GM19372 (cell line): Measurements from ENCODE around the gene SLC30A7.

Source experiments
- ATAC-seq: cut with Tn5 transposase; IDR thresholded peaks from one replicate; pipeline ENCODE4 v1.9.1; 2021; ENCODE audit warnings: mild to moderate bottlenecking, low read depth, moderate library complexity; ENCODE audit not compliant: unreplicated experiment

The SLC30A7 gene

GRCh38 chr1:100969327-100969726 lies 73.4 kb downstream of the SLC30A7 start:
- ATAC-seq: no peak

DNA sequence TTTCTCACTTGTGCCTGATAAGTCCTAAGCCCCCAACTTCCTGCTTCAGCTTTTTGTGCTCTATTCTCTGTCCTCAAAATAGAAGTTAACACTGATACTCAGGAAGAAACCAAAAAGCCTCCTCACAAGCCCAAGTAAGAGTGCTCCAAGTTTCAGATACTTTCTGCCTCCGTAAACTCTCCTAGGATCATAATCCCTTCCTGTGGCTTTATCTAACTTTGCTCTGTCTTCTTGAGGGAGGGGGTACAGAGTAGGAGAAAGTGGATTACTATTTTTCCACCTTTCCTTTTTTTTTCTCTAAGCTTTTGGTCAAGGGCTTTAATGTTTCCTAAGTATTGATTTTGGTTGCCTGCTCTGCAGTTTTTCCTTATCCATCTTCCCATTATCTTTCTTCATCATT lies 75.1 kb downstream of the SLC30A7 start:
- ATAC-seq: no peak

DNA sequence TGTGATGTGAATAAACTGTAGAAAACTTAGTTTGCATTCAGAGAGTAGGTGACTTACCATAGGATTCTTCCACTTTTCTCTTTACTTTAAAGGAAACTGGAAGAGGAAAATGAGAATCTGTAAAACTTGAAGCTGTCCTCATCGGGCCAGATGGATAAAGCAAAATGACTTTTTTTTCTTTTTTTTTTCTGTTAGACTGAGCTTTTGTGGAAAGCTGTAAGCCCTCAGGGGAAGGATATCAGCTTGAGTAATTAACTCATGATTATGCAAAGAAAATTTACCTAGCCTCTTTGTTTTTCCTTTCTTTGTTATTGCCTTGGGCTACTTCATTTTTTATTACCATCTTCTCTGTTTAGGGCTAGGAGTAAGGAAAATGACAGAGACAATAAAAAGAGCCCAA lies 76.3 kb downstream of the SLC30A7 start:
- no peak for ATAC-seq

- no peak for ATAC-seq
Measured at GRCh38 chr1:100976936-100977335, 81.0 kb downstream of the SLC30A7 start.

DNA sequence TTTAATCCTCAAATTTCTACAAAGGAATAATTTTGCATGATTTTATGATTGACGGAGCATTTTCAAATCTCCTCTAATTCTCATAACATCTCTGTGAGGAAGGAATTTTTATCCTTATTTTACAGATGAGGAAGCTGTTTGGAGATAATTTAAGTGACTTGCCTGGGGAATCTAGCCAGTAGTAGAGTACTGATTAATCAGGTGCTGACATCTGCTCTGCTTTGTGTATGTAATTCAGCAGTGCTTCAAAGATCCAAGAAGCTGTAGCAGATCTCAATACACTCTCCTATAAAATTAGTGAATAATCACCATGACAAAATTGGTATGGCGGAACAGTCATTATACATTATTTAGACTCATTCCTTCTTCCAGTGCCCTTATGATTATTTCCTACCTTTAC lies 83.7 kb downstream of the SLC30A7 start:
- no peak for ATAC-seq

DNA sequence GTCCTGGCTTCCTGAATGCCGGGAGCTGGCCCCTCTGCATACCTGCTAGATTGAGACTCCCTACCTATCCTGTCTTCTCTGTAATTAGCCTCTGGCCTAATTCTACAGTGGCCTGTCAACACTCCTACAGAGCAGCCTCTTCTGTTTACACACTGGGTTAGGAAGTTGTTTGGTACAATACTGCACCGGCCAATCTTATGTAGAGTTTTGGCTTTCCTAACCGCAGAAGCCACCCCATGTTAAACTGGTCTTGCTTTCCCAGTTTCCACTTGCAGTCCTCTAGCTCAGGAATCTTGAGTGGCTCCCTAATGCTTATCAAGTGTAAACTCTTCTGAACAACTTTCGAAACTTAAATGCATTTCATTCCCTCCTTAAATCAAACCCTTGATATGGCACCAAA lies 86.9 kb downstream of the SLC30A7 start:
- no peak for ATAC-seq

- no peak for ATAC-seq
Measured at GRCh38 chr1:100988121-100988520, 92.2 kb downstream of the SLC30A7 start.

DNA sequence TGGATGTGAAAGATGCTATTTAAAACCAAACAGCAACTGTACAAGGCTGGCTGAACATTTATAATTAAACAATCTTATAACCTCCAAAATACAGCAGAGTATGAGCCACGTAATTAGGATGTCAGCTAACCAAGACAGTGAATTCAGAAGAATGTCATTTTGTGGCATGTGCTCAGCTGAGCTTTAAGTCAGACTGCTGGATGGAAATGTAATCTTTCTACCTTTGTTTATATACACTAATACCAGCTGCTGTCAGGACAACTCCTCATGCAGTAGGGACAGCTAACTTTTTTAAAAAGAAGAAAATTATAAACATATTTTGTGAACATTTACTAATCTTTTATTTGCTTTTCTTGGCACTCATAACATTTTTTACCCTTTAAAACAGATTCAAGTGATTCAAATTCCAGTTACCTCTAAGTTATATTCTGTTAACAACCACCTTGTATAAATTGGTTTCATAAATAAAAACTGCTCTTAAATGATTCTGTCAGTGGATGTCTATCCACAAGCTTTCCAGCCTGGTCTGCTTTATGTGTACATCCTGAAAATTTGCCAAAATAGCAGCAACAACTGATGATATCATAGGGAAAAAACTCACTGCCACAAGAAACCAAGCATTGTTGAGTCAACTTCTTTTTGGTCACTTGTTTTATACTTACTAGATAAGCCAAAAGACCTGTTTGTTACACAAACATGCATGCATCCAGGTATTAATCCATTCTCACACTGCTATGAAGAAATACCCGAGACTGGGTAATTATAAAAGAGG lies 93.6 kb downstream of the SLC30A7 start:
- ATAC-seq: no peak

DNA sequence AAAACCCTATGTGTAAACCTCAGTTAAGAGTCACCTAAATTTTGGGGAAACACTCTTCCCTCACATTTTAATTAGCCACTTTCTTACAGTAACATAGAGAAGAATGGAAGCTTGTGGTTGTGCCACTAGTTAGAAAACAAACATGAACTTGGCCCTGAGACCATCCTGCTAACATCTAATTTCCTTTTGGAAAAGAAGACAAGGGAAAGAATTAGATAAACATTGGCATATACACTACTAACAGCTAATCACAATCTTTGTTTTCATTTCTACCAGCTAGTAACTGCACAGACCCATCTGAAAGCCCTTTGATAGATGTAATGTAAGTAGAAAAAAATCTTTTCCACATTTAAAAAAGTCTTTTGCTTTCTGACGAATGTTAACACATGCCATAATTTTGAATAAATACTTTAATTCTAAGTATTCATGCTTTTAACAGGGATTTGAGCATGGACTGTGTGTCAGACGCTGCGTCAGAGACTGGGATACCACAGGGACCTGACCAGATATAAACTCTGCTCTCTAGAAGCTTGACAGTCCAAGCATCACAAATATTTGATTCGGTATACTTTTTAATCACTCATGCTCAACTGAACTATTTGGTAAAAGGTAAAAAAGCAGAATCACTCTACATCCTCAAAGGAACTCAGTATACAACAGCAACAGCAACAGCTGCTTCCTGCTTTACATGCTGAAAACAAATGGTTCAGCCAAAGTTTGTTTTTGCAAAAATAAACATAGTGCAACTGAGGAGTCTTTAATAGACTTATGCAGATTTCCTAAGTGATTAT lies 99.5 kb downstream of the SLC30A7 start:
- no peak for ATAC-seq

GRCh38 chr1:100998426-100998825 lies 102.5 kb downstream of the SLC30A7 start:
- no peak for ATAC-seq

GRCh38 chr1:101000131-101000873 lies 104.4 kb downstream of the SLC30A7 start:
- ATAC-seq: no peak

DNA sequence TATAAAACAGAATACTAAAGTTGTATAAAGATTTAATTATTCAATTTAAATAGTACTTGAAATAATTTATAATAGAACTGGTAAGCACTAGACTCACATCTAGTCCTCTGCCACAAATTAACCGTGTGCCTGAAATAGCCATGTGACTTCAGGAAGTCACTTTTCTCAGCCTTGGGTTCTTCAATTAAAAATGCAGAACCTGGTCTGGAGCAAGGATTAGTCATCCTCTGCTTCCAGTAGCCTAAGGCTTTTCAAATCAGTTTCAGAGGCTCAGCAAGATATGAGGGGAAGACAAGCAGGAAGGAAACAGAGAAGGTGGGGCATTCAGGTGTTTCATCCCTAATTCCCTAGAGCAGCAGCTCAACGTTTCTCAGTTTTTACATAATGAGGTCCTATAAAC lies 106.7 kb downstream of the SLC30A7 start:
- ATAC-seq: no peak

DNA sequence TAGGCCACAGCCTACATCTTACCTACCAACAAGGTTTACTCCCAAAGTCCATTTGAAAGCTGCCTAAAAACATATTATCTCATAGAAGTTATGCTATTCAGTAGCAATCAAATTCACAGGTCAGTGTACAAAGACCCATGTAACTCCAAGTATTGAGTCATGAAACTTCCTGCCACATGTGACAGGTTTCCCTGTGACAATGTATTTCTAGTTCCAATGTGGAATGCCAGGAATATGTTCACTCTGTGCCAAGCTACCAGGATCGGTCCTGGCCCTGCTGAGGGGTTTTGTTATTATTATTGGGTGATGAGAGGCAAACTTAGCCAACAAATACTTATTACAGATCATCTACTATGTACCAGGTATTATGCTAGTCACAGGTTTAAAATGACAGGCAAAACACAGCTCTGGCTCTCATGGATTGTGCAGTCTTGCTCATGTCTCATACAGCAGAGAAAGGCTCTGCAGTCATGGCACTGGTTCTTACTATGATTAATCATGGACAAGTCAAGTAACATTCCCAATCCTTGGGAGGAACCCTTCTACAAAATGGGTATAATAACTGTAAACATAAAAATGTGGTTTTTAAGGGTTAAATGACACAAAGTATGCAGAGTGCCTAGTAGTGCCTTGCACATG lies 107.2 kb downstream of the SLC30A7 start:
- no peak for ATAC-seq

GRCh38 chr1:101004061-101004460 lies 108.2 kb downstream of the SLC30A7 start:
- no peak for ATAC-seq

DNA sequence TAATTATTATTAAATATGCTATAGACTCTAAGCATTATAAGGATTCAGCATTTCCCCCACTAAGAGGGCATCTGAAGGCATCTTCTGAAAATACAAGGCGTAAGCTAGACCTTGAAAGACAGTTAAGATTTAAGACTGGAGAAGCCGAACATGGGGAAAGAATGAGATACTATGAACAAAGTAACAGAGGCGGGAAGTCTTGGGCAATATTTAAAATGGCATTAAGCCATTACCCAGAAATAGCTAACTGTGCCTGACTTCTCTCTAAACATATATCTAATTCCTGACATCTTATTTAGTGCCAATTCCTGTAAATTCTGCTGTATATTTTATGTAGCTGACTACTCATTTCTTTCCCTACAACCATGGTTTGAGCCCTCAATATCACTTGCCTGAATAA lies 108.8 kb downstream of the SLC30A7 start:
- ATAC-seq: no peak

DNA sequence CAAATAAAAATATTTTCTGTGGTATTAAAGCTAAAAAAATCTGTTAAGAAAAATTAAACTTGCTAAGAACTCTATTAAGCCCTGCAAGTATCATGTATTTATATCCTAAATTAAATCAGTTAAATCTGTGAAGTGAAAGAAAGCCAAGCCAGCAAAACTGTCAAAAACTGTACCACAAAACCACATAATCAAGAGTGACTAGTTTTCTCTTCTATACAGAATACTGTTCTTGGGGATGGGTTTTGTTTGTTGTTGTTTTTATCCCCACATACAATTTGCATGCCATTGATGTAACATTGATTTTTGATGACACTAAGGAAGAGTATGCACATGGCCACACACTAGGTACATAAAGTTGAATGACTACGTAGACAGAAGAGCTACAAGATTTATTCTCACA lies 109.3 kb downstream of the SLC30A7 start:
- ATAC-seq: no peak

DNA sequence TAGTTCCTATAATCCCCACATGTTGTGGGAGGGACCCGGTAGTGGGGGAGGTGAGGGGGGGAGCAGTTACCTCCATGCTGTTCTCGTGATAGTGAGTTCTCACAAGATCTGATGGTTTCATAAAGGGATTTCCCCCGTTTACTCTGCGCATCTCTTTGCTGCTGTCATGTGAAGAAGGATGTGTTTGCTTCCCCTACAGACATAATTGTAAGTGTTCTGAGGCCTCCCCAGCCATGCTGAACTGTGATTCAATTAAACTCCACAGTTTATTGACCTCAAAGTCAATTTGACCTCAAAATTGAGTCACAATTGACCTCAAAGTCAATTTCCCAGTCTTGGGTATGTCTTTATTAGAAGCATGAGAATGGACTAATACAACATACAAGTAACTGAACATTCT lies 110.0 kb downstream of the SLC30A7 start:
- no peak for ATAC-seq

DNA sequence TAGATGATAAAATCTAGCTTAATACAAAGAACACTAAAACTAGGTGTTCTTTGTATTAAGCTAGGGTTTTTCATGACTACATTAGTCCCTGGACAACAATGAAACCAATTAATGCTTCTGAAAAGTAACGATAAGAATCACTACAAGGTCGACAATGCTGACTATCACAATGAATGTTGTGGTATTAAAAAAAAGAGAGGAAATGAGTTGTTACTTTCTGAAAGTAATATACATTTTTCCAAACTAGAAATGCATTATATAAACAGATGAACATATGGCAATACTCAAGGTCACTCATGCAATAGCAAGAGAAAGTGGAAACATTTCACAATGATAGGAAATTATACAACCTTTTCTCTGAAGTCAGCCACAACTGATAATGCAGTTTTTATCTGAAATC lies 110.7 kb downstream of the SLC30A7 start:
- ATAC-seq: no peak

DNA sequence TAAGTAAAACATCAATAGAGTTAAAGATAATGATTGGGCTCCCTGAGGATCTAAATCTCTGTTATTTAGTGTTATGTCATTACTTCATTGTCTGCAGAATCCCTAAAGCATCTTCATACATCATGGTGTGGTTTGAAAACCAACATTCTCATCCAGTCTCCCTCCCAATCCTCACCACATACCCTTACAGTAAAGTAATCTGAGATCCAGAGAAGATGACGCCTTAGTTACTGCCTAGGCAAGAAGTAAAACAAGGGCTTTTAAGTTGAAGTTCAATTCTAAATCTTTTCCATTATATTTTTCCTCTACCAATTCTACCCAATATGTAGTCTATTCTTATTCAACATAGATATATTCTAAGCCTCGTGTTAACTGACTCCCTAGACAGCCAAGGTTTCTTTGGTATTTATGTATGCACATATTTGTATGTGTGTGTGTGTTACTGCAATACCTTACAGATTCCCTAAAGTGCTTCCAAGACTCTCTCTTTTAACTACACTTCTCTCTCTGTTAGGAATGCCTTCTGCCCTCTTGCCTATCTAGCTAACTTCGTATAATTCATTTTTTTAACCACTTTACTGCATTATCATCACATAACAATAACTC lies 112.4 kb downstream of the SLC30A7 start:
- no peak for ATAC-seq

DNA sequence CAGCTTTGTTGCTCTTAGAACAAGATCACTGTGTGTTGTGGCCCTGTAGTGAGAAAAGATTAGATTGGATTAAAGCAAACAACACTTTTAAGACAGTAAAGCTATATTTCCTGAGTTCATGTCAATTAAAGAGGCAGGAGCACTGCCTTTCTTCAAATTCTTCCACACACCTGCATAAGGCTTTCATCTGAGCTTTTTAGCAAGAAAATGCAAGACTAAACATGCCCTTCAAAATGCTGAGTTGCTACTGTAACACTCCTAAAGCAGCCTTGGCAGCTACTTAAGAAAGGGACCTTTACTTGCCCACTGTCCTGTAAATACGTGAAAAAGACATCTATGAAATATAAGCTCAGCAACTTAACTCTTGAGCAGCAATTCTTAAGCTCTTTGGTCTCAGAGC lies 117.9 kb downstream of the SLC30A7 start:
- no peak for ATAC-seq
